Measurements from ENCODE around the gene DAGLA. TPM values are rescaled to one million over a fixed set of nuclear protein-coding genes. Genes with fewer than 3 reads are reported as not detected.
"Not testable (repeated sequence)": the region's sequence is repeated elsewhere in the genome, so short reads cannot be mapped to it uniquely, and the experiment has no call there.

The DAGLA gene
- total and polyA plus RNA-seq, 12 donors = 0.44 to 4.2 (median 2.3) TPM

DNA sequence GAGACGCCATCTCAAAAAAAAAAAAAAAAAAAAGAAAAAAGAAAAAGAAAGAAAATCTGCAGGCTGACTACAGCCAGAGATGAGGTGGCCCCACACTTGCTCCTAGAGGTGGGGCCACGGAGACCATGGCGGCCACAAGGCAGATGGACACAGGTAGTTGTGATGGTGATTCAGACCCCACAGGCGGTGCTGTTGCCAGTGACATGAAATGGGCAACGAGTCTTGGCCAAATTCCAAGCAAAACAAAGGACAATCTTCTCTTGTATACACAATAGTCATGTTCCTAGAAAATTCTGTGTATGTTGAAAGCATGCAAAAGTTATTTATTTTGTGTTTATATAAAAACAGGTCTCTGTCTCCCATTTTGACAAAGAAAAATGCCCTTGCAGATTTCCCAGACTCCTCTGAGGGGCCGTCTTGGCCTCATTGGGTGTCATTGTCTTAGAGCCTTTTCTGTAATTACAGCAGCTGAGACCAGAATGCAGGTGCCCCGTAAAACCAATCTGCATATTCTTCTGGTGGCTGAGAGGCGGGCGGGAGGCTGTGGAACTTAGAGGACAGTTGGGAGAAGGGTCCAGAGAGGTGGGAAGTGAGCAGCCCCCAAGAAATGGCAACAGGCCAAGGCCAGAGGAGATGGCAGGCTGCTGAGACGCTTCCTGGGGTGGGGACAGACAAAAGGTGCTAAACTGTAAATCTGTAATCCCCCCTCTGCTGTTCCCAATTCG lies 22.5 kb upstream of the DAGLA start:
- Histone ChIP-seq H3K36me3 (replicated peaks in 1 of 2) (no peaks in the 10 kb centered on the region), H3K4me1 (replicated peaks in 1 of 2) (no peaks in the 10 kb centered on the region), H3K9me3 (replicated peaks in 1 of 3) (no peaks in the 10 kb centered on the region), H3K27ac (no peak overlapping the region), H3K27me3 (no peaks in the 10 kb centered on the region), H3K4me3 (no peak overlapping the region)
- DNase-seq = no peak
- no peak for TF ChIP-seq POLR2A (IDR thresholded peaks at IDR 0.05)
- TF ChIP-seq, protein P1, sequence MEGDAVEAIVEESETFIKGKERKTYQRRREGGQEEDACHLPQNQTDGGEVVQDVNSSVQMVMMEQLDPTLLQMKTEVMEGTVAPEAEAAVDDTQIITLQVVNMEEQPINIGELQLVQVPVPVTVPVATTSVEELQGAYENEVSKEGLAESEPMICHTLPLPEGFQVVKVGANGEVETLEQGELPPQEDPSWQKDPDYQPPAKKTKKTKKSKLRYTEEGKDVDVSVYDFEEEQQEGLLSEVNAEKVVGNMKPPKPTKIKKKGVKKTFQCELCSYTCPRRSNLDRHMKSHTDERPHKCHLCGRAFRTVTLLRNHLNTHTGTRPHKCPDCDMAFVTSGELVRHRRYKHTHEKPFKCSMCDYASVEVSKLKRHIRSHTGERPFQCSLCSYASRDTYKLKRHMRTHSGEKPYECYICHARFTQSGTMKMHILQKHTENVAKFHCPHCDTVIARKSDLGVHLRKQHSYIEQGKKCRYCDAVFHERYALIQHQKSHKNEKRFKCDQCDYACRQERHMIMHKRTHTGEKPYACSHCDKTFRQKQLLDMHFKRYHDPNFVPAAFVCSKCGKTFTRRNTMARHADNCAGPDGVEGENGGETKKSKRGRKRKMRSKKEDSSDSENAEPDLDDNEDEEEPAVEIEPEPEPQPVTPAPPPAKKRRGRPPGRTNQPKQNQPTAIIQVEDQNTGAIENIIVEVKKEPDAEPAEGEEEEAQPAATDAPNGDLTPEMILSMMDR (IDR thresholded peaks at IDR 0.05) = no peak
- 62 to 71% (median 66%) methylated on average over 11 of the region's 11 CpGs for WGBS, 4 donors
- intact Hi-C loops (cut with DNase I) = no loop called here

DNA sequence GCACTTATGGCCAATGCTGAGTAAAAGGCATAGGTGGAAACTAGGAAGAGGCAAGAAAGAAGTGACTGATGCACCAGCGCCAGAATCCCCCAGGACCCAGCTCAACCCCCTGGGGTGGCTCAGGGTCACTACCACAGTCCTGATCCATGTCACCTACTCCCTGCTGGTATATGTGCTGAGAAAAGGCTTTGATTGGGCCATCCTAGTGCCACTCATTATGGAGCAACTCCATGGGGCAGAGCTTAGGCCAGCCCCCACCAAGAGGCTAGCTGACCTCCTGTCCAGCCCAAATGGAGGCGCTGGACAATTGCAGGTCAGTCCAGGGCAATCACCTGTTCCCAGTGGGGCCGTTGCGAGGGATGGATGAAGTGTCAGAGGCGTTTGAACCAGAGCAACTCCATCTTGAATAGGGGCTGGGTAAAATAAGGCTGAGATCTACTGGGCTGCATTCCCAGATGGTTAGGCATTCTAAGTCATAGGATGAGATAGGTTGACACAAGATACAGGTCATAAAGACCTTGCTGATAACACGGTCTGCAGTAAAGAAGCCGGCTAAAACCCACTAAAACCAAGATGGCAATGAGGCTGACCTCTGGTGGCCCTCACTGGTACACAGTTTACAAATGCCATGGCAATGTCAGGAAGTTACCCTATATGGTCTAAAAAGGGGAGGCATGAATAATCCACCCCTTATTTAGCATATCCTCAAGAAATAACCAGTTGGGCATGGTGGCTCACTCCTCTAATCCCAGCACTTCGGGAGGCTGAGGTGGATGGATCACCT lies 20.6 kb upstream of the DAGLA start:
- Histone ChIP-seq H3K4me3 (no peak overlapping the region), H3K27ac (no peak overlapping the region), H3K36me3 (replicated peaks in 1 of 2) (no peaks in the 10 kb centered on the region), H3K9me3 (replicated peaks in 1 of 3) (no peaks in the 10 kb centered on the region), H3K27me3 (no peaks in the 10 kb centered on the region), H3K4me1 (replicated peaks in 1 of 2) (no peaks in the 10 kb centered on the region)
- WGBS, 4 donors = 63 to 87% (median 78%) methylated on average over 6 to 8 of the region's 8 CpGs
- no peak for TF ChIP-seq POLR2A (IDR thresholded peaks at IDR 0.05)
- TF ChIP-seq, protein P1 (IDR thresholded peaks at IDR 0.05) = no peak
- no peak for DNase-seq
- intact Hi-C loops (cut with DNase I) = no loop called here

DNA sequence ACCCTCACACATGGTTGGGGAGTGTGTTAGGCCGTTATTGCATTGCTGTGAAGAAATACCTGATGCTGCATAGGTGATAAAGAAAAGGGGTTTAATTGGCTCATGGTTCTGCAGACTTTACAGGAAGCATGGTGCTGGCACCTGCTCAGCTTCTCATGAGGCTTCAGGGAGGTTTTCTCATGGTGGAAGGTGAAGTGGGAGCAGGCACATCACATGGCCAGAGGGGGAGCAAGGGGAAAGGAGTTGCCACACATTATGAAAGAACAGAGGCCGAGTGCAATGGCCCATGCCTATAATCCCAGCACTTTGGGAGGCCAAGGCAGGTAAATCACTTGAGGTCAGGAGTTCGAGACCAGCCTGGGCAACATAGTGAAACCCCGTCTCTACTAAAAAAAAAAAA lies 19.2 kb upstream of the DAGLA start:
- H3K9me3 ChIP-seq (replicated peaks in 1 of 3); intact Hi-C loops (cut with DNase I); H3K36me3 ChIP-seq (replicated peaks in 1 of 2); DNase-seq; H3K27me3 ChIP-seq; H3K27ac ChIP-seq; H3K4me1 ChIP-seq (replicated peaks in 1 of 2); H3K4me3 ChIP-seq: not testable (repeated sequence)
- WGBS, 4 donors = 76 to 91% (median 82%) methylated on average over 4 of the region's 4 CpGs

DNA sequence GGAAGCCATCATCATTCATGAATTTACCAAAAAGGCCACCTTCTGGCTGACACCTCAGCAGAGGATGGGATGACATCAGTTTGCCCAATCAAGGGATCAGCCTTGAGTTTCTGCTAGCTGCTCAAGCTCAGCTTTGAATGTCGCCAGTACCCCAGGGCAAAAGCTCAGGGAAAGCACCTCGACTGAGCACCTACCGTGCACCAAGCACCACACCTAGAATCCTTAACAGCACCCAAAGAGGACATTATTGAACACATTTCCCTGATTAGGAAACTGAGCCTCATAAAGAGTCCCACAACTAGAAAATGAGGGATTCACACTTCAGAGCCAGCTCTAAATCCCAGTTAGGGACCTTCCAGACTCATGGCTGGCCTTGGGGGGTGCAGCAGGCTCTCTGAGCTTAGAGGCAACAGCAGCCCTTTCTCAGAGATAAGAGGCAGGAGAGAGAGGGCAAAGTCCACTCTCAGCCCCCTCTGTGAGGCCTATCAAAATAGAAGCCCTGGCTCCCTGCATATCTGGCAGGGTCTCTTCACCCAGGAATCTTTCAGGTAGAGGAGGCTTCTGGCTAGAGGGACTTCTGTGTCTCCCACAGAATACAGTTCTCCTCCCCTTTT lies 13.4 kb upstream of the DAGLA start:
- no peaks in the 10 kb centered on the region for H3K9me3 ChIP-seq (replicated peaks in 1 of 3)
- 92 to 100% (median 96%) methylated on average over 3 of the region's 3 CpGs; no CpG with 5 or more reads in 1 of the 4 donors for WGBS, 4 donors
- intact Hi-C loops (cut with DNase I) = no loop called here
- TF ChIP-seq POLR2A (IDR thresholded peaks at IDR 0.05) = no peak
- TF ChIP-seq, protein P1 (IDR thresholded peaks at IDR 0.05) = no peak
- DNase-seq = no peak
- H3K36me3 ChIP-seq (replicated peaks in 1 of 2) = no peaks in the 10 kb centered on the region
- no peak overlapping the region for H3K27ac ChIP-seq
- no peak overlapping the region for H3K4me3 ChIP-seq
- H3K4me1 ChIP-seq (replicated peaks in 1 of 2) = no peaks in the 10 kb centered on the region
- no peaks in the 10 kb centered on the region for H3K27me3 ChIP-seq
